Loucy (cell line): Measurements from ENCODE around the gene DVL2.
"Not testable (repeated sequence)": the region's sequence is repeated elsewhere in the genome, so short reads cannot be mapped to it uniquely, and the experiment has no call there.

ENCODE experiments used
- EZH2phosphoT487 ChIP-seq: fragments of 200-600 bp; IDR thresholded peaks from 2 replicates; pipeline ENCODE4 v1.6.1; 2018; ENCODE audit warnings: antibody characterized with exemption, mild to moderate bottlenecking, moderate library complexity, borderline replicate concordance
- TF ChIP-seq, protein P1 (sequence below): fragments of 200-600 bp; sonication (generic); conservative IDR thresholded peaks from 2 replicates; pipeline ENCODE4 v1.5.1; 2014; ENCODE audit warnings: mild to moderate bottlenecking, antibody characterized with exemption, low read length

DNA sequence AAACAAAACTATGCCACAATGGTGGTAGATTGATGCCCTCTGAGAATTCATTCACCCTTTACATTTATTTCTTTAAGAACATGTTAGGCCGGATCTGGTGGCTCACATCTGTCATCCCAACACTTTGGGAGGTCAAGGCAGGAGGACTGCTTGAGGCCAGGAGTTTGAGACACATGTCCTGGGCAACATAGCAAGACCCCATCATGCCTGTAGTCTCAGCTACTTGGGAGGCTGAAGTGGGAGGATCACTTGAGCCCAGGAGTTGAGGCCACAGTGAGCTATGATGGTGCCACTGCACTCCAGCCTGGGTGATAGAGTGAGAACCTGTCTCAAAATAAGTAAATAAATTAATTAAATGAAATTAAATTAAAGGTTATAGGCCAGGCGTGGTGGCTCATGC, 52.2 kb downstream of the DVL2 start:
- TF ChIP-seq, protein P1, sequence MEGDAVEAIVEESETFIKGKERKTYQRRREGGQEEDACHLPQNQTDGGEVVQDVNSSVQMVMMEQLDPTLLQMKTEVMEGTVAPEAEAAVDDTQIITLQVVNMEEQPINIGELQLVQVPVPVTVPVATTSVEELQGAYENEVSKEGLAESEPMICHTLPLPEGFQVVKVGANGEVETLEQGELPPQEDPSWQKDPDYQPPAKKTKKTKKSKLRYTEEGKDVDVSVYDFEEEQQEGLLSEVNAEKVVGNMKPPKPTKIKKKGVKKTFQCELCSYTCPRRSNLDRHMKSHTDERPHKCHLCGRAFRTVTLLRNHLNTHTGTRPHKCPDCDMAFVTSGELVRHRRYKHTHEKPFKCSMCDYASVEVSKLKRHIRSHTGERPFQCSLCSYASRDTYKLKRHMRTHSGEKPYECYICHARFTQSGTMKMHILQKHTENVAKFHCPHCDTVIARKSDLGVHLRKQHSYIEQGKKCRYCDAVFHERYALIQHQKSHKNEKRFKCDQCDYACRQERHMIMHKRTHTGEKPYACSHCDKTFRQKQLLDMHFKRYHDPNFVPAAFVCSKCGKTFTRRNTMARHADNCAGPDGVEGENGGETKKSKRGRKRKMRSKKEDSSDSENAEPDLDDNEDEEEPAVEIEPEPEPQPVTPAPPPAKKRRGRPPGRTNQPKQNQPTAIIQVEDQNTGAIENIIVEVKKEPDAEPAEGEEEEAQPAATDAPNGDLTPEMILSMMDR, result not testable (repeated sequence)
- TF ChIP-seq EZH2phosphoT487, result not testable (repeated sequence)
